Measurements from ENCODE around the gene PRCP. TPM values are rescaled to one million over a fixed set of nuclear protein-coding genes. Genes with fewer than 3 reads are reported as not detected.

The PRCP gene
- total RNA-seq, 1 donor from 2014 or later: 445 TPM

- H3K9me3 Mint-ChIP-seq (ENCODE audit: unreplicated experiment): no peaks in the 10 kb centered on the region
- no peak for TF ChIP-seq CTCF (IDR thresholded peaks at IDR 0.05; ENCODE audit: unreplicated experiment)
- peaks cover 33% of the 10 kb centered on the region for H3K36me3 Mint-ChIP-seq (ENCODE audit: low read depth, unreplicated experiment)
- no peak for DNase-seq (ENCODE audit: low spot score)
- H3K4me3 Mint-ChIP-seq (ENCODE audit: unreplicated experiment): no peak overlapping the region
- H3K4me1 Mint-ChIP-seq (ENCODE audit: unreplicated experiment): no peaks in the 10 kb centered on the region
- H3K27ac Mint-ChIP-seq (ENCODE audit: unreplicated experiment): no peak overlapping the region
- peaks cover 5% of the 10 kb centered on the region for H3K27me3 Mint-ChIP-seq (ENCODE audit: unreplicated experiment)
Measured at GRCh38 chr11:82832983-82833382, 67.2 kb downstream of the PRCP start.

GRCh38 chr11:82831364-82831763, 68.9 kb downstream of the PRCP start:
- TF ChIP-seq CTCF (IDR thresholded peaks at IDR 0.05; ENCODE audit: unreplicated experiment): no peak
- peaks cover 34% of the 10 kb centered on the region for H3K36me3 Mint-ChIP-seq (ENCODE audit: low read depth, unreplicated experiment)
- no peaks in the 10 kb centered on the region for H3K4me1 Mint-ChIP-seq (ENCODE audit: unreplicated experiment)
- H3K4me3 Mint-ChIP-seq (ENCODE audit: unreplicated experiment): no peak overlapping the region
- no peak overlapping the region for H3K27ac Mint-ChIP-seq (ENCODE audit: unreplicated experiment)
- no peak for DNase-seq (ENCODE audit: low spot score)
- H3K27me3 Mint-ChIP-seq (ENCODE audit: unreplicated experiment): peaks cover 4% of the 10 kb centered on the region
- H3K9me3 Mint-ChIP-seq (ENCODE audit: unreplicated experiment): no peaks in the 10 kb centered on the region

GRCh38 chr11:82830746-82831145, 69.5 kb downstream of the PRCP start:
- no peak for DNase-seq (ENCODE audit: low spot score)
- H3K4me3 Mint-ChIP-seq (ENCODE audit: unreplicated experiment): no peak overlapping the region
- H3K9me3 Mint-ChIP-seq (ENCODE audit: unreplicated experiment): no peaks in the 10 kb centered on the region
- H3K4me1 Mint-ChIP-seq (ENCODE audit: unreplicated experiment): no peaks in the 10 kb centered on the region
- no peak overlapping the region for H3K27ac Mint-ChIP-seq (ENCODE audit: unreplicated experiment)
- no peak for TF ChIP-seq CTCF (IDR thresholded peaks at IDR 0.05; ENCODE audit: unreplicated experiment)
- H3K27me3 Mint-ChIP-seq (ENCODE audit: unreplicated experiment): peaks cover 2% of the 10 kb centered on the region
- peaks cover 40% of the 10 kb centered on the region for H3K36me3 Mint-ChIP-seq (ENCODE audit: low read depth, unreplicated experiment)

DNA sequence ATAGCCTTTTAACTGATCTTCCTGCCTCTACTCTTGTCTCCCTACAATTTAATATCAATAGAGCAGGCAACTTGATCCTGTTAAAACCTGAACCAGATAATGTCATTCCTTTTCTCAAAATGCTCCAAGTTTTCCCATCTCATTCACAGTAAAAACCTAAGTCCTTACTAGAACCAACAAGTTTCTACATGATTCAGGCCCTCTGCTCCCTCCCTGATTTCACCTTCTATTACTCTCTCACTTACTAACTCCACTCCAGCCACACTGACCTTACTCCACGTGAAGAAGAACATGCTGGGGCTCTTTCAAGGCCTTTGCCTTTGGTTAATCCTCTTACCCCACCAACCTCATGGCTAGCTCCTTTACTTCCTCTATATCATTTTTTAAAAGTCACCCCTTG, 71.1 kb downstream of the PRCP start:
- TF ChIP-seq CTCF (IDR thresholded peaks at IDR 0.05; ENCODE audit: unreplicated experiment): no peak
- Mint-ChIP-seq H3K4me1 (ENCODE audit: unreplicated experiment) (no peaks in the 10 kb centered on the region), H3K27ac (ENCODE audit: unreplicated experiment) (no peak overlapping the region)

GRCh38 chr11:82828472-82828871, 71.8 kb downstream of the PRCP start:
- peaks cover 31% of the 10 kb centered on the region for H3K36me3 Mint-ChIP-seq (ENCODE audit: low read depth, unreplicated experiment)
- no peaks in the 10 kb centered on the region for H3K4me1 Mint-ChIP-seq (ENCODE audit: unreplicated experiment)
- H3K9me3 Mint-ChIP-seq (ENCODE audit: unreplicated experiment): no peaks in the 10 kb centered on the region
- no peak overlapping the region for H3K27ac Mint-ChIP-seq (ENCODE audit: unreplicated experiment)
- no peak overlapping the region for H3K4me3 Mint-ChIP-seq (ENCODE audit: unreplicated experiment)
- no peak for TF ChIP-seq CTCF (IDR thresholded peaks at IDR 0.05; ENCODE audit: unreplicated experiment)
- H3K27me3 Mint-ChIP-seq (ENCODE audit: unreplicated experiment): peaks cover 2% of the 10 kb centered on the region
- DNase-seq (ENCODE audit: low spot score): no peak

More for the DNA sequence above, 71.1 kb downstream of the PRCP start:
- Mint-ChIP-seq H3K4me3 (ENCODE audit: unreplicated experiment) (no peak overlapping the region), H3K36me3 (ENCODE audit: low read depth, unreplicated experiment) (peaks cover 37% of the 10 kb centered on the region), H3K9me3 (ENCODE audit: unreplicated experiment) (no peaks in the 10 kb centered on the region), H3K27me3 (ENCODE audit: unreplicated experiment) (peaks cover 2% of the 10 kb centered on the region)
- no peak for DNase-seq (ENCODE audit: low spot score)
